Cardiac fibroblast (primary cell): ENCODE results near the gene YBX2.
A peak's percentile ranks its signal among the peaks of the same experiment; 100 is the strongest.

Experiments
- DNase-seq, 2 donors: peaks; one replicate each; pipeline versions ENCODE4 v3.0.0 to v3.0.0-alpha.2; 2010; ENCODE audit warnings: low read depth in 2 of 2
- H3K4me3 ChIP-seq, 2 donors: replicated peaks in 1 of 2; 1 replicate in 1 of 2; 2 replicates in 1 of 2; pipeline ENCODE4 v1.5.1; 2011; ENCODE audit warnings: low read depth in 2 of 2, low read length in 2 of 2, mild to moderate bottlenecking in 2 of 2, moderate library complexity in 1 of 2
- TF ChIP-seq, protein P1 (sequence below): IDR thresholded peaks from one replicate; pipeline ENCODE4 v1.5.1; 2011; ENCODE audit warnings: low read depth, mild to moderate bottlenecking, low read length, inconsistent platforms

YBX2 gene

DNA sequence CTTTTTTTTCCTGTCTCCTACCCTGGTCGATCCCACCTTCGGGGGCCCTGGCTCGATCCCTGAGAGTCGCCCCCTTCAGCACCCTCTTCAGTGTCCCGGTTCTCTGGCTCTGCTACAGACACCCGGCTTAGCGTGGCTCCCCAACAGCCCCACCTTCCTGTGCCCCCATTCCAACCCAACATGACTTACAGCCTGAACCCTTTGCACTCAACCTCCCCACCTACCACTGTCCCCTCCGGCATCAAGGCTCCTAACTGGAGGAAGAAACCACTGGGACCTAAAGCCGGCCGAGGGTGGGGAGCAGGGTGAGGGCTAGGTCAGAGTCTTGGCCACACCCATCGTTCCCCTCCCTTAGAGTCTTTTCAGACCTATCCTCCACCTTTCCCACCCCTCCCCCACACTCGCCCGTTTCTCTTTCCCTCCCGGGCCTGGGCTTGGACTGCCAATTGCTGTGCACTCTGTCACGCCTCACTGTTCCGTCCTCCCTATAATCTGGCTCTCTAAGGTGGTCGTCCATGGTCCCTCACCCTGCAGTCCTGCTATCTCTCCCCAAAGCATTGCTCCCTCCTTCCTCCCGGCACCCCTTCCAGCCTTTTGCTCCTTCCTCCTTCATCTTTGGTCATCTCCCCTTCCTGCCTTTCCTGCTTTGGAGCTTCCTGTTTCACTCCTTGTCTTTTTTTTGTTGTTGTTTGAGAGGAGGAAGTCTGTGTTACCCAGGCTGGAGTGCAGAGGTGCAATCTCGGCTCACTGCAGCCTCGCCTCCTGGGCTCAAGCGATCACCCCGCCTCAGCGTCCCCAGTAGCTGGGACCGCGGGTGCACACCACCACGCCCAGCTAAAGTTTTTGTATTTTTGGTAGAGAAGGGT, 31.3 kb downstream of the YBX2 start:
- no peak for DNase-seq
- TF ChIP-seq, protein P1, sequence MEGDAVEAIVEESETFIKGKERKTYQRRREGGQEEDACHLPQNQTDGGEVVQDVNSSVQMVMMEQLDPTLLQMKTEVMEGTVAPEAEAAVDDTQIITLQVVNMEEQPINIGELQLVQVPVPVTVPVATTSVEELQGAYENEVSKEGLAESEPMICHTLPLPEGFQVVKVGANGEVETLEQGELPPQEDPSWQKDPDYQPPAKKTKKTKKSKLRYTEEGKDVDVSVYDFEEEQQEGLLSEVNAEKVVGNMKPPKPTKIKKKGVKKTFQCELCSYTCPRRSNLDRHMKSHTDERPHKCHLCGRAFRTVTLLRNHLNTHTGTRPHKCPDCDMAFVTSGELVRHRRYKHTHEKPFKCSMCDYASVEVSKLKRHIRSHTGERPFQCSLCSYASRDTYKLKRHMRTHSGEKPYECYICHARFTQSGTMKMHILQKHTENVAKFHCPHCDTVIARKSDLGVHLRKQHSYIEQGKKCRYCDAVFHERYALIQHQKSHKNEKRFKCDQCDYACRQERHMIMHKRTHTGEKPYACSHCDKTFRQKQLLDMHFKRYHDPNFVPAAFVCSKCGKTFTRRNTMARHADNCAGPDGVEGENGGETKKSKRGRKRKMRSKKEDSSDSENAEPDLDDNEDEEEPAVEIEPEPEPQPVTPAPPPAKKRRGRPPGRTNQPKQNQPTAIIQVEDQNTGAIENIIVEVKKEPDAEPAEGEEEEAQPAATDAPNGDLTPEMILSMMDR: no peak
- H3K4me3 ChIP-seq: peak overlapping the region in 1 of 2 donors; percentile 8

GRCh38 chr17:7262192-7262934, 32.1 kb downstream of the YBX2 start, which contains the start of gene CLDN7:
Gene CLDN7 (minus strand): TSS chr17:7262478. CDS start chr17:7262043, 435 bp downstream.
- DNase-seq: no peak
- H3K4me3 ChIP-seq: peak within 1 kb of the TSS; percentile 35 to 36
- TF ChIP-seq, protein P1: no peak

DNA sequence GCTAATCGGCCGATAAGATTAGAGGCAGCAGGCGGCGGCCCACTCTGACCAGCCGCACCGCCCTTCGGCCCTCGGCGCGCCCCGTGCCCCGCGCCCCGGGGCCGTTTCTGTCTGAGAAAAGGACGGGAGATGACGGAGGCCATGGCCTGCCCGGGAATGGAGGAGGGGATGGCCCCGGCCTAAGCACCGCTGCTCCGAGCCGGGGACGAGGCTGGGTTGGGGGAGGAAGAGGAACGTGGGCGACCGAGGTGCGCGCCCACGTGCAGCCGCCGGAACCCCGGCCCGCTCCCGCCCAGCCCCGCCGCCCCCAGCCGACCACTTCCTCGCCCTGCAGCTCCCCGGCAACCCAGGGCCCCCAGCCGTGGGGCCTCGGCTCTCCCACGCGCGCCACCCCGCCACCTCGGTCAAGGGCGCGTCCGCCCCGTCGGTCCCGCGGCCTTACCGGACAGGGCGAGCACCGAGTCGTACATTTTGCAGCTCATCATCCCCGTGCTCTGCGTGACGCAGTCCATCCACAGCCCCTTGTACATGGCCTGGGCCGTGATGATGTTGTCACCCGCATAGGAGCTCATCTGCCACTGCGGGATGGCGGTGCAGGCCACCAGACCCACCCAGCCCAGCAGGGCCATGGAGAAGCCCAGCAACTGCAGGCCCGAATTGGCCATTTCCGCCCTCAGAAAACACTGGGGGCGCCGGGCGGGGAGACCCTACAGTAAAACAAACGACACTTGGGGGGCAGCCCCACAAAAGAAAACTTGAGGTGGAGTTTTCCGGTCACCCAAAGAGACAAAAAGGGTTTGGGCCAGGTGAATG, 32.9 kb downstream of the YBX2 start:
- DNase-seq: no peak
- H3K4me3 ChIP-seq: peak overlapping the region; percentile 35 to 36
- TF ChIP-seq, protein P1: no peak

DNA sequence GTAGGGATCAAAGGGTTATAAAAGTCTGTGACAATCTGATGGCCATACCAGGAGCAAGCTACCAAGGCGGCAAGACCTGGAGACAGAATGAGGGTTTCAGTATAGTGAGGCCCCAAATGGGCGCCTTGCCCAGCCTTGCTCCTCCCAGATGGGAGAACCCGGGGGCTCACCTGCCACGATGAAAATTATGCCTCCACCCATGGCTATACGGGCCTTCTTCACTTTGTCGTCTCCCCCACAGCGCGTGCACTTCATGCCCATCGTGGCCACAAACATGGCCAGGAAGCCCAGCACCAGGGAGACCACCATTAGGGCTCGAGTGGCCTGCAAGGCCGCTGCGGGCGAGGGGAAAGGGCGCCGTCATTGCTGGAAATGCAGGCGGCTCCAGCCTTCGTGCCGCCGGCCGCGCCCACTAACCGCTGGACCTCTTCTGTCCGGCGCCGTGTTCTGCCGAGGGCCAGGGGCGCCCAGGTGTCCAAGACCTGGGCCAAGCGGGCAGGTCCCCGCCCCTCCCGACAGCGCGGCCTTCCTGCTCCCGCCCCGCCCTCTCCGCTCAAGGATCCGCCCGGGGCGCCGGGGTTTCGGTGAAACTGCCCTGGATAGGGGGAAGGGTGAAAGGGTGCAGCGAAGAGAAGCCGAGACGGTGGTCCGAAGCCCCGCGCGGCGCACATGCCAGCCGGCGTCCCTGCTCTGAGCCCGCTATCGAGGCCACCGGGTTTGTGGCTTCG, 33.6 kb downstream of the YBX2 start:
- TF ChIP-seq, protein P1: no peak
- peak overlapping the region; percentile 35 to 36 for H3K4me3 ChIP-seq
- no peak for DNase-seq

- no peak overlapping the region for H3K4me3 ChIP-seq
Measured at GRCh38 chr17:7260151-7260550, 34.3 kb downstream of the YBX2 start.

More at GRCh38 chr17:7260151-7260550, 34.3 kb downstream of the YBX2 start:
- TF ChIP-seq, protein P1: no peak
- no peak for DNase-seq
